Measurements from ENCODE around the gene SCOC. TPM values are rescaled to one million over a fixed set of nuclear protein-coding genes. Genes with fewer than 3 reads are reported as not detected.
A peak's percentile ranks its signal among the peaks of the same experiment; 100 is the strongest.

Gene SCOC
- total and polyA plus RNA-seq, 9 of the 15 experiments (the other 6 are each of a cell fraction or from before 2014, with no cell fraction given): 16.8 to 110 (median 46.7) TPM

GRCh38 chr4:140427106-140427918 is 53.9 kb downstream of the SCOC start, which contains the start of gene CLGN (continued):
- TF ChIP-seq POLR2AphosphoS5 (IDR thresholded peaks at IDR 0.05; ENCODE audit: control insufficient read depth, insufficient read depth, low read depth, low read length) (no peak), ZNF766 (CRISPR knock-in tag; conservative IDR thresholded peaks at IDR 0.05) (0 out of 2 replicates have a peak, but pooled peaks have one; percentile 17), ZNF324 (CRISPR knock-in tag; IDR thresholded peaks at IDR 0.05) (no peak), FOXP1 (CRISPR knock-in tag; IDR thresholded peaks at IDR 0.05) (no peak), CBX5 (IDR thresholded peaks at IDR 0.05; ENCODE audit: borderline replicate concordance, low read depth) (no peak), RBM22 (IDR thresholded peaks at IDR 0.05; ENCODE audit: low read depth, low read length, poor library complexity, severe bottlenecking) (no peak), E2F6 (IDR thresholded peaks at IDR 0.05; ENCODE audit: borderline replicate concordance in 1 of 2, extremely low read depth in 1 of 2, insufficient read depth in 1 of 2, insufficient read length in 1 of 2, low read depth in 1 of 2, low read length in 1 of 2, poor library complexity in 1 of 2, severe bottlenecking in 1 of 2) (peak; percentile 87 to 93), ZNF584 (CRISPR knock-in tag; IDR thresholded peaks at IDR 0.05; ENCODE audit: low read depth) (no peak), HDAC1 (IDR thresholded peaks at IDR 0.05) (no peak), ZNF146 (CRISPR knock-in tag; IDR thresholded peaks at IDR 0.05; ENCODE audit: unreplicated experiment) (no peak), PRDM10 (IDR thresholded peaks at IDR 0.05; ENCODE audit: partially characterized antibody) (no peak), ZFX (CRISPR knock-in tag; IDR thresholded peaks at IDR 0.05) (0 out of 2 replicates have a peak, but pooled peaks have one; percentile 27), BHLHE40 (IDR thresholded peaks at IDR 0.05; ENCODE audit: low read length) (0 out of 2 replicates have a peak, but pooled peaks have one; percentile 25), ZC3H4 (CRISPR knock-in tag; IDR thresholded peaks at IDR 0.05; ENCODE audit: borderline replicate concordance) (no peak), EP400 (IDR thresholded peaks at IDR 0.05) (peak; percentile 51; the same call in 1 of the 2 replicates), SRSF1 (IDR thresholded peaks at IDR 0.05; ENCODE audit: low read depth, low read length) (no peak), CTCFL (IDR thresholded peaks at IDR 0.05; ENCODE audit: borderline replicate concordance, insufficient read depth, low read depth, low read length, poor library complexity, severe bottlenecking) (peak; percentile 60), ZNF274 (IDR thresholded peaks at IDR 0.05; ENCODE audit: borderline replicate concordance, low read depth, low read length) (no peak), SMAD4 (CRISPR knock-in tag; conservative IDR thresholded peaks at IDR 0.05) (no peak)
